ENCODE data around the gene JMJD8.

JMJD8 gene

DNA sequence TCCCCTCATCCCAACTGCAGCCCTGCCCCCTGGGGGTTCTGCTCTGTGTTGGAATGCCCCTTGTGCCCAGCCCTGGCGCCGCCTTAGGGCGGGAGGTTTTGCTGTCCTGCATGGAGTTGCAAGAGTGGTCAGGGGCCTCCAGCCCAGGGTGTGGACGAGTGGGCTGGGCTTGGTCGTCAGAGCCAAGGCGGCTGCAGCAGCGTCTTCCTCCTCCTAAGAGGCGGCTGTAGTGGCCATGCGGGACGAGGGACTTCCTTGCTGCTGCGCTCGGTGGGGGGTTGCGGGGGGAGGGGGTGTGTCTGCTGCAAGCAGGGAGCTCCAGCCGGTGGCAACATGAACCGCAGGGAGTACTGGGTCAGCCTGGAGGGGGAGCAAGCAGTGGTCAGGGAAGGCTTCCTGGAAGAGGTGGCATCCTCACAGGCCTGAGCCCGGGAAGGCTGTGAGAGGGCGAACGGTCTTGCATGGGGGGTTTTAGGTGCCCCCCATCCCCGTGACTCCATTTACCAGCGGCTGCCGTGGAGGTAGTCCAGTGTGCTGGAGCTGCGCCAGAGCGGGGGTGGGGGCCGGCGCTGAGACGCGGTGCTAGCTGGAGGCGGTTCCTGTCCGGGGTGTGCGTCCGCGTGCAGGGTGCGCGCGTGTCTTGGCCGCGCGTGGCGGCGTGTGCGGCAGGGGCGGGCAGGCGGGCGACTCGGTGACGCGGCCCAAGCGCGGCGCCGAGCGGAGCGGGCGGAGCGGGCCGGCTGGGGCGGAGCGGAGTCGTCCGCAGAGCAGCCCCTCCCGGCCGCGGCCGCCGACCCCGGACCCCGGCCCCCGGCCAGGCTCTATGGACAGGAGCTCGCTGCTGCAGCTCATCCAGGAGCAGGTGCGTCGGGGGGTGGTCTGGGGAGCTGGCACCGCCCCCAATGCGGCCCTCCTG is 8.9 kb downstream of the JMJD8 start, which contains the start of gene RHBDL1:
RHBDL1 (plus strand) TSS at position 704 of the 916 bp plus-strand sequence; CDS start at position 824, 120 bp downstream.
- DNase-seq: no peak

DNA sequence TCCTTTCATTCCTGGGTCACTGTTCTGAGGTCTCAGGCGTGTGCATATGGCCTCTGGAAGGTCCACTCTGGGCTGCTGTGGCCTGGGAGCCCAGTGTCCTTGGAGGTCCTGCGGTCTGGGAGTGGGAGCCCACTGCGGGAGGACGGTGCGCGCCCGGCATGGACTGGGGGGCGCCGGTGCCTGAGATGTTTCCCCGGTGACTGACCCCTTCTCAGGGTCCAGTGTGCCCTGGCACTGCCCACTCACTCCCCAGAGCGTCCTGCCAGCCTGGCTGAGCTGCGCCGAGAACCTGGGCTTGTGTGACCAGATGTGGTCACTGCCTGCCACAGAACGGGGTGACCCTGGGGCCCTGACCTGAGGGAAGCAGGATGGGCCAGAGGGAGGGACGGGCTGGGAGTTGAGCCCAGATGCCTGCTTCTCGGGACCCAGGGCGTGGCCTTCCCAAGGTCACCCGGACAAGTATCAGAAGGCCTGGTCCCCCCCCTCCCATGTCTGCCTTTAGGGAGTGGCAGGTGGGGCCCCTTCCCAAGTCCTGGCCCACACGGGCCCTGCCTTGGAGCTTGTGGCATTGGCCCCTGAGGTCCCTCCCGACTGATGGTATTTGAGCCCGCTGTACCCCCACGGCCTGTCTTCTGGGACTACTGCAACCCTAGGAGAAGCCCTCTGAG is 9.8 kb downstream of the JMJD8 start:
- no peak for DNase-seq

DNA sequence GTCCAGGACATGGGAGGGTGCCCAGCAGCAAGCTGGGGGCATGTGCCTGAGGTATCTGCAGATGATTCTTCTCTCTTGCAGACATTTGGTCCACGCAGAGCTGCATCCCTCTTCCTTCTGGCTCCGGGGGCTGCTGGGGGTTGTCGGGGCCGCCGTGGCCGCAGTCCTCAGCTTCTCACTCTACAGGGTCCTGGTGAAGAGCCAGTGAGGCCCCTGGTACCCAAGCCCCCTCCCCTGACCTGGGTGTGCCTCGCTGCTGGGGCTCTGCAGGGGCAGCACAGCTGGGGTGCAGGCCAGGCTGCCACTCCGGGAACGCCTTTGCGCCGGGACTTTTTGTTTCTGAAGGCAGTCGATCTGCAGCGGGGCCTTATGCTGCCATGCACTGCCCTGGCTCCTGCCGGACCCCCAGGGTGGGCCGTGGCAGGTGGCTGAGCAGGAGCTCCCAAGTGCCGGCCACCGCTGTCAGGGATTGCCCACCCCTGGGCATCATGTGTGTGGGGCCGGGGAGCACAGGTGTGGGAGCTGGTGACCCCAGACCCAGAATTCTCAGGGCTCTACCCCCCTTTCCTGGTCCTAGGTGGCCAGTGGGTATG is 10.6 kb downstream of the JMJD8 start:
- DNase-seq: no peak

DNA sequence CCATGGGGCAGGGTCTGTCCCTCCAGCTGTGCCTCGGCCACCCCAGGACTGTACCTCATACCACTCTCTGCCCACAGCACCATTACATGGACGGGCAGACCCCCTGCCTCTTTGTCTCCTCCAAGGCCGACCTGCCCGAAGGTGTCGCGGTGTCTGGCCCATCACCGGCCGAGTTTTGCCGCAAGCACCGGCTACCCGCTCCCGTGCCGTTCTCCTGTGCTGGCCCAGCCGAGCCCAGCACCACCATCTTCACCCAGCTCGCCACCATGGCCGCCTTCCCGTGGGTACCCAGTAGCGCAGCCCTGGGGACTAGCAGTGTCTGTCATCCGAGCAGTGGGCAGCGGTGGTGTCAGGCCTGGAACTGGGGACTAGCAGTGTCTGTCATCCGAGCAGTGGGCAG is 11.3 kb downstream of the JMJD8 start:
- no peak for DNase-seq

DNA sequence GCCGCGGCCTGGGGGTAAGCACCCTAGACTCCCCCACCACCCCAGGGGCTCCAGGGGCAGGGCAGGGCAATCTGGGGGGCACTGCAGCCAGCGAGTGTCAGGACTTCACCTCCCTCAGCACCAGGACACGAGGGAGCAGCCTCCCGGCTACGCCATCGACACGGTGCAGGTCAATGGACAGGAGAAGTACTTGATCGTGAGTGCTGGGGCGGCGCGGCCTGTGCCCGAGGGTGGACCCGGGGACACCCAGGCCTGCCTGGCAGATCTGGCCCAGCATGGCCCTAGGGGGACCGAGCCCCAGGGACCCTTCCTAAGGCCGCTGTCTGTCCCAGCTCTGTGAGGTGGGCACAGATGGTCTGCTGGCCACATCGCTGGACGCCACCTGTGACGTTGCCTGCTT is 11.8 kb downstream of the JMJD8 start:
- no peak for DNase-seq

DNA sequence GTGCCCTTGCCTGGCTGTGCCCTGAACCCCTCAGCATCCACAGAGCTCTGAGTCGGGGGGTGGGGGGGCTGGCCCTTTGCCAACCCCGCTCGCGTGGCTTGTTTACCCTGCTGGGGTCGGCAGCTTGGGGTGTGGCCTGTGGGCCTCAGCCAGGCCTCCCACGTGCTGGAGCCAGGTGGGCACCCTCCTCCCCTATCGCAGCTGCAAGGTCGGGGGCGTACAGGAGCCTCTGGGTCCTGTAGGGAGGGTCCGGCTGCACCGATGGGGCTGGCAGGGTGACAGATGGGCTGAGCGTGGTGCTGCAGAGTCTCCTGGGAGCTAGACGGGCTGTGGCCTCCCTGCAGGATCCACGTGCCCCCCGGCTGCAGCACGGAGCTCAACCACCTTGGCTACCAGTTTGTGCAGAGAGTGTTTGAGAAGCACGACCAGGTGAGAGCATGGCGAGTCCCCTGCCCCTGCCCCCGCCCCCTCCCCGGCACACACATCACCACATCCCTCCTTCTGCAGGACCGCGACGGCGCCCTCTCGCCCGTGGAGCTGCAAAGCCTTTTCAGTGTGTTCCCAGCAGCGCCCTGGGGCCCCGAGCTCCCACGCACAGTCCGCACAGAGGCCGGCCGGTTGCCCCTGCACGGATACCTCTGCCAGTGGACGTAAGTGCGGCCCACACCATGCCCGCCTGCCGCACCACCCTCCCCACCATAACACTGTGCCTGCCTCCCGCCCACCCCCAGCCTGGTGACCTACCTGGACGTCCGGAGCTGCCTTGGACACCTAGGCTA is 12.6 kb downstream of the JMJD8 start:
- DNase-seq: no peak

DNA sequence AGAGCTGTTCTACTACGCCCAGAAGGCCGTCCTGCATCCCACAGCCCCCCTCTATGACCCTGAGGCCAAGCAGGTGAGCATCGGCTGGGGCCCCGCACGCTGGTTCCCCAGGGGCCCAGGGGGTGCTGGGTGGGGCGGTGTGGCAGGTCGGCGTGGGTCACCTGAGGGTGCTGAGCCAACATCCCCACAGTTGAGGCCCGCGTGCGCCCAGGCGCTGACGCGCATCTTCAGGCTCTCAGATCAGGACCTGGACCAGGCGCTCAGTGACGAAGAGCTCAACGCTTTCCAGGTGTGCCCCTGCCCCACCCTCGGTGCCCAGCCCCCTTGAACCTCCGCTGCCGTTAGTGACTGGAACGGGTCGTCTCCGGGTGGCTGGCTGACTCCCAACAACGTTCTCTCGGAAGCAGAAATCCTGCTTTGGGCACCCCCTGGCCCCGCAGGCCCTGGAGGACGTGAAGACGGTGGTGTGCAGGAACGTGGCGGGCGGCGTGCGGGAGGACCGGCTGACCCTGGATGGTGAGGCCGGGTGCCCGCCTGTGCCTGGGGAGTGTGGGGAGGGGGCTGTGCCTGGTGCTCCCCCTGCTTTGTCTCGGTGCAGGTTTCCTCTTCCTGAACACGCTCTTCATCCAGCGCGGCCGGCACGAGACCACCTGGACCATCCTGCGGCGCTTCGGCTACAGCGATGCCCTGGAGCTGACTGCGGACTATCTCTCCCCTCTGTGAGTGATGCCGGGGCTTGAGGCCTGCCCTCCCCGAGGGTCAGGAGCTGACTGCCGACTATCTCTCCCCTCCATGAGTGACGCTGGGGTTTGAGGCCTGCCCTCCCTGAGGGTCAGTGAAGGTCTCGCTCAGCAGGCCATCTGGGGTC is 13.4 kb downstream of the JMJD8 start:
- DNase-seq: no peak

DNA sequence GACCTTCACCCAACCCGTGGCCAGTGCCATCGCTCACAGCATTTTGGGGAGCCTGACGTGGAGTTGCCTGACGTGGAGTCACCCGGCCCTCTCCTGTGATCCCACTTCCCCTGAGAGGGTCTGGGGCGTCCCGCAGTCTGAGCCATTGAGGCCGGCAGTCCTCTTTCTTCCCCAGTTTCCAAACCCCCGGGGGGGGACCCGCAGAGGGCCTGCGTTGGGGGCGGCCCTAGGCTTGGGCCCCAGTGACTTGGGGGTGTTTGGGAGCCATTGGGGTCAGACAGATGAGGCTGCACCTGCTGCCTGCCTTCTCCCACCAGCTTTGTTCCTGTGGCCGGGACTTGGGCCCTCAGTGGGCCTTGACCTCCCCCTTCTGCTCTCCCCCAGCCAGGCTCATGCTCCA is 14.5 kb downstream of the JMJD8 start:
- no peak for DNase-seq

DNA sequence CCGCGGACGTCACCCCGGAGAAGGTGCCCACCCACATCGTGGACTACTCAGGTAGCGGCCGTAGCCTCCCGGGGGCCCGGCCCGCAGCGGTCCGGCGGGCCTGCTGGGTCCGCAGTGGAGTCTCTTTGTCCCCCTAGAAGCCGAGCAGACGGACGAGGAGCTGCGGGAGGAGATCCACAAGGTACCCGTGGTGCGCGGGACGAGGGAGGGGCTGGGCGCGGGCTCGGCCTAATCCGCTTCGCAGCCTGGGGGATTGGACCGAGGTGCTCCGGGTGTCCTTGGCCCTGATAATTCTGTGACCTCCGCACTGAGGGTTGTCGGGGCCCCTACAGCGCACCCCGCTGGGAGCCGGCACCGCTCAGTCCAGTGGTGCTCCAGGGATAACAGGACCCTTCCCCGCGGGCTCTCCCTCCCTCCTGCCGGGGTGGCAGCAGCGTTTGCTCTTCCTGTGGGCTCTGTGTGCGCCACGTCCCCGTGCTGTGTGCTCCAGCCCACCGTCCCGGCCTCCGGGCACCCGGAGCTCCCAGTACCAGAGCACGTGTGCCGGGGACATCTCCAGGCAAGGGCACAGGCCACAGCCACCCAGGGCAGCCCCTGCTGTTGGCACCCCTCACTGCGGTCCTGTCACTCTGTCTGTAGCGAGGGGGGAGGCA is 15.5 kb downstream of the JMJD8 start:
- no peak for DNase-seq

DNA sequence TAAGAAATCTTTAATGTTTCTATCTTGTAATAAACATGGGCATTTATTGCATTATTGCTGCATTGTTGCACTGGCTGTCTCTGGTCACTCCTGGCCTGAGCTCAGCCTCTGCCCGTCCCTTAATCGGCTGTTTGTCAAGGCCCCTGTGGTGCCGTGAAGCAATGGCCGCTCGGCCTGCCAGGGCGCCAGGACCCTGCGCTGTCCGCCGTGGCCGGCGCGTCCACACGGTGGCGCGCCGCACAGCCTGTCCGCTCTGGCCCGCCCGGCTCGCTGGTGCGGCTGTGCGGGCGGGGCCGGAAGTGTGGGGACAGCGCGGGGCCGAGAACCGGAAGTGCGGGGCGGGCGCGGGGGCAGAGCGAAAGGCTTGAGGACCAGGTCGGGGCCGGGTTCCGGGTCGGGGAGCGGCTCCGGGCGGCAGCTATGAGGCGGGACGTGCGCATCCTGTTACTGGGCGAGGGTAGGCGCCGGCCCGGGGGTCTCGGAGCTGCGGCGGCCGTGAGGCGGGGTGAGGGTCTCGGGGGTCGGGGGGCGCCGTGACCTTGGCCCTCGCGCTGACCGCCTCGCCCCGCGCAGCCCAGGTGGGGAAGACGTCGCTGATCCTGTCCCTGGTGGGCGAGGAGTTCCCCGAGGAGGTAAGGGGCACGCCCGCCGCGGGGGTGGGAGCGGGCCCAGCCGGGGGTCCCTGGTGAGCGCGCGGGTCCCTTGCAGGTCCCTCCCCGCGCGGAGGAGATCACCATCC is 16.2 kb downstream of the JMJD8 start, which contains the start of gene RHOT2:
RHOT2 (plus strand) TSS at position 353 of the 739 bp plus-strand sequence; CDS start at position 421, 68 bp downstream.
- DNase-seq: peak; percentile 10

DNA sequence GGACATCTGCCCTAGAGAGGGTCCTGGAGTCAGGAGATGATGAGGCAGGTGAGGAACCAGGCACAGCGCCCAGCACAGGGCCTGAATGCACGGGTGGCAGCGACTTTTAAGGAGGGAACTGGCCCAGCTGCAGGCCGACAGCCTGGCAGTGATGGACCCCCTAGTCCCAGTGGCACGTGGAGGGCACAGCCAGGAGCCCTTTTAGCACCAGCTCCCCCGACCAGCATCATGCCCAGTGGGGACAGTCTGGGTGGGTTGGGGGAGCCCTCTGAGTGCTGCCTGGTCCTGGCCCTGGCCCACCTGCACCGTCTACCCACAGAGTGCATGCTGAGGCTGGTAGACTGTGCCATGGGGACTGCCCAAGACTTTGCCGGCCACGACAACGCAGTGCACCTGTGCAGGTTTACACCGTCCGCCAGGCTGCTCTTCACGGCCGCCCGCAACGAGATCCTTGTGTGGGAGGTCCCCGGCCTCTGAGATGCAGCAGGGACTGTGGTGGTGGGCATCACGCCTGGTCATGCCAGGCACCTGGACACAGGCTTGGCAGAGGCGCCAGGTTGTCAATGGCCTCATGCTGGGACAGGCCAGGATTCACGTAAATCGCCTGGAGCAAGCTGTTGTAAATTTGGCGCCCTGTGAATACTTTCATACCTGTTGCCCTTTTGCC is 16.9 kb downstream of the JMJD8 start:
- no peak for DNase-seq

DNA sequence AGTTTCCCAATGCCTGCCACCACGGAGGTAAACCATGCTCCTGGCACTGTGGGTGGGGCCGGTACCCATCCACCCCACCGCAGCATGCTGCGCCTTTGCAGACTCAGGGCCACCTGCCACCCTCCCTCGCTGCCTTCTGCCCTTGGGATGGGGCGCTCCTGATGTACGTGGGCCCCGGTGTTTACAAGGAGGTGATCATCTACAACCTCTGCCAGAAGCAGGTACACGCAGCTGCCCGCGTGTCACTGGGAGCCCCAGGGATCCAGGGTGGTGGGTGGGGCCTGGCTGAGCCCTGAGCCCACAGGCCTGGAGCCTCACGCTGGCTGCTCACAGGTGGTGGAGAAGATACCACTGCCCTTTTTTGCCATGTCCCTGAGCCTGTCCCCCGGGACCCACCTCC is 17.6 kb downstream of the JMJD8 start:
- DNase-seq: no peak

DNA sequence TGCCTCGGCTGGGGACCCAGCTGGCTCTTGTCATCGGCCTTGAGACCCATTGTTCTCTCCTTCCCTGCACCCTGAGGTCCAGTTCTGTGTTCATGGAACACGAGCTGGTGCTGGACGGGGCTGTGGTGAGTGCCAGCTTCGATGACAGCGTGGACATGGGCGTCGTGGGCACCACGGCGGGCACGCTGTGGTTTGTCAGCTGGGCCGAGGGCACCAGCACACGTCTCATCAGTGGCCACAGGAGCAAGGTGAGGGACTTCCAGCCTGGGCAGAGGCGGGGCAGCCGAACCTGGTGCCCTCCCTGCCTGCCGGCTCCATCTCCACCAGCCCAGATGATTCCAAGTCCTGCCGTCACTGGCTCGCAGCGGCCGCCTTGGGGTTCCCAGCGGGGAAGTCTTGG is 21.5 kb downstream of the JMJD8 start:
- no peak for DNase-seq

DNA sequence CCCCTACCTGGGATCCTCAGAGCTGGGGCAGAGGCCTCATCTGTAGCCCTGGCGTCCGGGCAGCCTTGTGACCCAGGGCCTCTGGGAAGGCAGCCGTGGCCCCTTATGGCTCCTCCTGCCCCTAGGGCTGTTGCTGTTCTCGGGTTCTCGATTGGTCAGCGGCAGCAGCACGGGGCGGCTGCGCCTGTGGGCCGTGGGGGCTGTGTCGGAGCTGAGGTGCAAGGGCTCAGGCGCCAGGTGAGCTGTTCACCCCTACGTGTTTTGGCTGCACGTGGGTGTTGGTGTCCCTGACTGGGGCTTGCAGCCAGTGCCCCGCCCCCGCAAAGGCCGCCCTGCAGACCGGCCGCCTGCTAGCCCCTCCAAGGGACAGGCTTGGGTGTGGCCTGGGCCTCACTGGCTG is 22.0 kb downstream of the JMJD8 start:
- DNase-seq: no peak

DNA sequence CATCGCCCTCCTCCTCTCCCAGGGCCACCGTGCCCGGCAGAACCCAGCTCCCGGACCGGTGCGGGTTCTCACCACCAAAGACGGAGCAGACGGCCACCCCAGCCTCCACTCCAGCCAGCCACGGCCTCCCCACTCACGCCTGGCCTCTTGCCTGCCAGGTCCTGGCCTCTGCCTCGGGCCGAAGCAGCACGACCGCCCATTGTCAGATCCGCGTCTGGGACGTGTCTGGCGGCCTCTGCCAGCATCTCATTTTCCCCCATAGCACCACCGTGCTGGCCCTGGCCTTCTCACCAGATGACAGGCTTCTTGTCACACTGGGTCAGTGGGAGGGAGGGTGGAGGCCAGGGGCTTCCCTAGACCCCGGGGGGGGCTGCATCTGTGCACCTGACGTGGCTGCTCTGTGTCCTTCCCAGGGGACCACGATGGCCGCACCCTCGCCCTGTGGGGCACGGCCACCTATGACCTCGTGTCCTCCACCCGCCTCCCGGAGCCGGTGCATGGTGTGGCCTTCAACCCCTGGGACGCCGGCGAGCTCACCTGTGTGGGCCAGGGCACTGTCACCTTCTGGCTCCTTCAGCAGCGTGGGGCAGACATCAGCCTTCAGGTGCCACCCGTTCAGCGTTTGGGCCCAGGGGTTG is 22.8 kb downstream of the JMJD8 start:
- DNase-seq: no peak

DNA sequence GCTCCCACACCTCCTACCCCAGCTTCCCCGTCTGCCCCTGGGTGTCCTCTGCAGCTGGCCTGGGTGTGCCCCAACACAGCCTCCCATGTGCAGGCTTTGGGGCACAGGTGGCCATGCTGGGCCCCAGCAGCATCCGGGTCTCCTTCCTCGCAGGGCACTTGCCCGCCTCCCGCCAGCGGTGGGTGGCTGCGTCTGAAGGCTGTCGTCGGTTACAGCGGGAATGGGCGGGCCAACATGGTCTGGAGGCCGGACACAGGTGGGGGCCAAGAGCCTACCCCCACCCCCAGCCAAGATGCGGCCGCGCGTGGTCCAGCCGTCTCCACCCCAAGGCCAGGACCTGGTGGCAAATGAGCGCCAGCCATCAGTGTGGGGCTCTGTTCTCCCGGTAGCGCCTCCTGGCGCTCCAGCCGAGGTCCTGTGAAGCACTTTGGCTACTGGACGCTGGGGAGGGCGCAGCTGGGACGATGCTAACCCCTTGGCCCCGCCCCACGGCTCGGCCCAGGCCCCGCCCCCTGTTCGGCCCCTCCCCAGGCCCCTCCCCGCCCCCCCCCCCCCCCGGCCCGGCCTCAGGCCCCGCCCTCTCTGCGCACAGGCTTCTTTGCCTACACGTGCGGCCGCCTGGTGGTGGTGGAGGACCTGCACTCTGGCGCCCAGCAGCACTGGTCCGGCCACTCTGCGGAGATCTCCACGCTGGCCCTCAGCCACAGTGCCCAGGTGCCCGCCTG is 23.5 kb downstream of the JMJD8 start:
- no peak for DNase-seq

DNA sequence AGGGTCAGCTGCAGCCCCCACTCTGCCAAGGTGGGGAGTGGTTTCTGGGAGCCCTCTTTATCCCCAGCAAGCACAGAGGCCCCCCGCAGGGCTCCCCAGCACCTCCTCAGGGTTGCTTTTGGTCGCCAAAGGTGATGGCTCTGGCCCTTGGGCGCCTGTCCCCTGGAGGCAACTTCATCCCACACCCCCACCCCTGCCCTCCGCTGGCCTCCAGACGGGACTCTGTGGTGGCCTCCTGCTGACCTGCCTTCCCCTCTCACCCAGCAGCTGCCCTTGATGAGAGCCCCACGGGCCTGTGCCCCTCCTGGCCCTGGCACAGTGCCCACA is 24.0 kb downstream of the JMJD8 start:
- DNase-seq: no peak

DNA sequence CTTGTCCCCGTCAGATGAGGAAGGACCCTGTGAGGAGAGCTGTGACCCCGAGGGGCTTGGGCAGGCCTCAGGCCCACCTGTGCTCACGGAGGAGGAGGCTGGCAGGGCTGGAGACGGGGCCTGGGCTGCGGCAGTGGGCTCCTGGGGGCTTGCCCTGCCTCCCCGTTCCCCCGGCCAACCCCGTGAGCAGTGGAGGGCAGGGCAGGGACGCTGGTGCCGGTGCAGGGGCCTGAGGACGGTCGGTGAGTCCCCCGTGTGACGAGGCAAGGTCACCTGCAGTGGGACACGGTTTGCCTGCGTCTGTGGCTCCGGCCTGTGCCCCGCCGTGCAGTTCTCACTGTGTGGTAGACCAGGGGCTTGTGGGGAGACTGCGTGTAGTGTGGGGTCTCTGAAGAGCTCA is 24.5 kb downstream of the JMJD8 start:
- DNase-seq: no peak
